ENCODE measurements around the gene USP2.

- TF ChIP-seq CTCF (IDR thresholded peaks at IDR 0.05) (no peak), POLR2A (IDR thresholded peaks at IDR 0.05) (no peak), EP300 (IDR thresholded peaks at IDR 0.05) (no peak), POLR2AphosphoS5 (IDR thresholded peaks at IDR 0.05) (no peak)
These were observed 72.1 kb downstream of the USP2 start for GRCh38 chr11:119309411-119309810.
